Erythroblast (primary cell): Measurements from ENCODE around the gene PTPRR.
A peak's percentile ranks its signal among the peaks of the same experiment; 100 is the strongest.

ENCODE experiments used
- GATA1 ChIP-seq: IDR thresholded peaks from 2 replicates; pipeline ENCODE4 v1.6.1; 2011; ENCODE audit warnings: low read depth, mild to moderate bottlenecking, control low read depth, low read length, moderate library complexity
- POLR2A ChIP-seq: IDR thresholded peaks from 2 replicates; pipeline ENCODE4 v1.6.1; 2011; ENCODE audit warnings: mild to moderate bottlenecking, low read length

DNA sequence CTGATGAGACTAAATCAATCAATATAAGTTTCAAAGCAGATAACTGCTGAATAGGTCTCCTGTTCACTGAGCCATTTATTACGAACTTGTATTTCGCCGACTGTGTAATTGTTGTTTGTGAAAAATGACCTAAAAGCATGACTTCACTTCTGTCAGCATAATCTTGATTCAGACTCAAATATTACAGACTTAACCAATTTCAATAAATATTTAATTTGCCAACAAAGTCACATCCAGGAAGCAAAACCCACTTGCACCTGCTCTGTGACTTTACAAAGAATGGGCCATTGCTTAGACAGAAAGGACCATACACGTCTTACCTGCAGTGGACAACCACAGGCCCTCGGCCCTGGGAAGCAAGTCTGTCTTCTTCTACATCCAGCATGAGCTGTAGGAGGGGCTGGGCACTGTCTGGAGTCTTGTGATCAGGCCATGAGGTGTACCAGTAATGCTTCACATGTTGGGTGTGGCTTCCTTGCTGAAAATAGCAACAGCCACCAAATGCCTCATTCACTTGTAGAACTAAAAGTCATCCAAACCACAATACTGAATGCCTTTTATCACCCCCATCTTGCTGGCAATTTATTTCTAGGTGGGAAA, 259.8 kb downstream of the PTPRR start:
- TF ChIP-seq POLR2A (peak; percentile 61), GATA1 (no peak)
